Measurements from ENCODE around the gene DNPH1. TPM values are rescaled to one million over a fixed set of nuclear protein-coding genes. Genes with fewer than 3 reads are reported as not detected.

Gene DNPH1
- total RNA-seq, 4 donors from 2014 or later = 16.1 to 367 (median 128) TPM

DNA sequence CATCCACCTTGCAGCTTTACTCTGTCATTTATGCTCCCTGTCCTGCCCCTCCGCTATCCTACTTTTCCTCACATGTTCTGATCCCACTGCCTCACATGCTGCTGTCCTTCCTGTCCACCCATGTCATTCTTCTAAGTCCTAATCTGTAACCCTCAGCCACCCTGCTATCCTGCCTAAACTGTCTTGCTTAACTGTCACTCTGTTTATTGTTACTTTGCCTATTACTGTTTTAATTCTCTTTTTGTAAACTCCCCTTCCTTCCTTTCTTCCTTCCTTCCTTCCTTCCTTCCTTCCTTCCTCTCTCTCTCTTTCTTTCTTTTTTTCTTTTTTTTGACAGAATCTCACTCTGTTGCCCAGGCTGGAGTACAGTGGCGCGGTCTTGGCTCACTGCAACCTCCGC is 45.8 kb downstream of the DNPH1 start:
- DNase-seq = no peak
- H3K27me3 ChIP-seq = no peaks in the 10 kb centered on the region
- in situ Hi-C loops (cut with MboI; ENCODE audit: low pct_ligation_motif_present in 1 of 4, low pct_unique_long_range_greater_than_20kb in 1 of 4, low sequenced_read_pairs in 3 of 4) (no loop called here), intact Hi-C loops (cut with DNase I; ENCODE audit: low total_unique reads) (no loop called here)
- H3K4me1 ChIP-seq = peaks cover 0 to 21% (median 19%) of the 10 kb centered on the region in 4 donors
- peaks cover 0 to 18% (median 9%) of the 10 kb centered on the region in 4 donors for H3K36me3 ChIP-seq
- TF ChIP-seq POLR2AphosphoS5 (IDR thresholded peaks at IDR 0.05) = no peak
- TF ChIP-seq POLR2A (IDR thresholded peaks at IDR 0.05) = no peak
- no peak for TF ChIP-seq EP300 (IDR thresholded peaks at IDR 0.05; ENCODE audit: low read depth)
- no peak overlapping the region for H3K27ac ChIP-seq
- 99 to 100% methylated on average over 1 to 4 of the region's 4 CpGs for WGBS, 2 donors (ENCODE audit: low coverage in 1 of 2)
- no peaks in the 10 kb centered on the region for H3K9me3 ChIP-seq
- no peak overlapping the region for H3K4me3 ChIP-seq

DNA sequence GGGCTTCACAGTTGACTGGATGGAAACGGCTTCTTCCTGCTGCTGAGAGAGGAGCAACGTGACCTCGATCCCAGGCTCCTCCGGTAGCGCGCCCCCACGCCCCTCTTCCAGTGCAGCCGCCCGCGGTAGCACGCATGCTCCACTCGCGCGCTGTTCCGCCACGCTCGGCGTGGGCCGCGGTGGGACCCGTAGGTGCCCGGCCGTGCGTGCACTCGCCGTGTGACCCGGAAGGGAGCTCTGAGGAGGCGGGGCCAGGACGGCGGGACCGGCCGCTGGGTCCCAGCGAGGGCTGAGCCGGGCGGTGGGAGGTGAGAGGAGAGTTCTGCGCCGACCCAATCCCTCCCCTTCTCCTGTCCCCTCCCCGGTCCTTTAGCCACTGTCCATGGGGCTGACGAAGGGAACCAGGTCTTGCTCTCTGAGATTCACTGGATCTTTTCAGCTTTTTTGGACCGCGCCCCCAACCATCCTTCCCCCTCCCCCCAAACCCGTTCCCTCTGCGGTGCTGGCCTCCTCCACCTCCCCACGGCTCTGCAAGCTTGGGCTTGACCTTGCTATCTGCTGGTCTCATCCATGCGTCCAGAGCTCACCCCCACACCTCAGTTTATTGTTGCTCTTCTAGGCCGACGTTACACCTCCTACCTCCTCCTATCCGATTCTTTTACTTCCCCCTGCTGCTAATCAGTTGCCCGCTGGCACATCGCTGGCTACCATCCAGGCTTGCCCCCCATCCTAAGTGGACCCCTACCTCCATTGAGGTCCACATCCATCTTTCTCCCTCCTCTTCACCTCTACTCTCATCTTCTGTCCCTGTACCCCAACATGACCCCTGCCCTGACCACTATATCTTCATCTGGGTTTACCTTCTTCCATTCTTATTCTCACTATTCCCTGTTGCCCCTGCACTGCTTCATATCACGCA is 47.1 kb downstream of the DNPH1 start, which contains the start of gene CUL9:
CUL9 (plus strand) TSS at position 255 of the 919 bp plus-strand sequence. CDS start 2,115 bp downstream, outside the sequence.
- intact Hi-C loops (cut with DNase I; ENCODE audit: low total_unique reads) = no loop called here
- TF ChIP-seq, protein P1, sequence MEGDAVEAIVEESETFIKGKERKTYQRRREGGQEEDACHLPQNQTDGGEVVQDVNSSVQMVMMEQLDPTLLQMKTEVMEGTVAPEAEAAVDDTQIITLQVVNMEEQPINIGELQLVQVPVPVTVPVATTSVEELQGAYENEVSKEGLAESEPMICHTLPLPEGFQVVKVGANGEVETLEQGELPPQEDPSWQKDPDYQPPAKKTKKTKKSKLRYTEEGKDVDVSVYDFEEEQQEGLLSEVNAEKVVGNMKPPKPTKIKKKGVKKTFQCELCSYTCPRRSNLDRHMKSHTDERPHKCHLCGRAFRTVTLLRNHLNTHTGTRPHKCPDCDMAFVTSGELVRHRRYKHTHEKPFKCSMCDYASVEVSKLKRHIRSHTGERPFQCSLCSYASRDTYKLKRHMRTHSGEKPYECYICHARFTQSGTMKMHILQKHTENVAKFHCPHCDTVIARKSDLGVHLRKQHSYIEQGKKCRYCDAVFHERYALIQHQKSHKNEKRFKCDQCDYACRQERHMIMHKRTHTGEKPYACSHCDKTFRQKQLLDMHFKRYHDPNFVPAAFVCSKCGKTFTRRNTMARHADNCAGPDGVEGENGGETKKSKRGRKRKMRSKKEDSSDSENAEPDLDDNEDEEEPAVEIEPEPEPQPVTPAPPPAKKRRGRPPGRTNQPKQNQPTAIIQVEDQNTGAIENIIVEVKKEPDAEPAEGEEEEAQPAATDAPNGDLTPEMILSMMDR (IDR thresholded peaks at IDR 0.05) = no peak
- TF ChIP-seq POLR2A (IDR thresholded peaks at IDR 0.05) (peak; percentile 77), EP300 (IDR thresholded peaks at IDR 0.05; ENCODE audit: low read depth) (no peak), POLR2AphosphoS5 (IDR thresholded peaks at IDR 0.05) (peak; percentile 77 to 92 (median 86))
- Histone ChIP-seq H3K27ac (peak within 1 kb of the TSS; percentile 77 to 86 (median 82)), H3K4me3 (peak within 1 kb of the TSS; percentile 57 to 75 (median 70)), H3K27me3 (no peaks in the 10 kb centered on the region), H3K36me3 (peaks cover 0 to 19% (median 11%) of the 10 kb centered on the region in 4 donors), H3K4me1 (peaks cover 0 to 21% (median 19%) of the 10 kb centered on the region in 4 donors), H3K9me3 (no peaks in the 10 kb centered on the region)
- peak; percentile 90 for DNase-seq
- in situ Hi-C loops (cut with MboI; ENCODE audit: low pct_ligation_motif_present in 1 of 4, low pct_unique_long_range_greater_than_20kb in 1 of 4, low sequenced_read_pairs in 3 of 4) = no loop called here
- 1 to 2% methylated on average over 12 to 28 of the region's 51 CpGs for WGBS, 2 donors (ENCODE audit: low coverage in 1 of 2)

GRCh38 chr6:43181621-43181941 is 47.7 kb downstream of the DNPH1 start:
- Histone ChIP-seq H3K36me3 (peaks cover 0 to 20% (median 9%) of the 10 kb centered on the region in 4 donors), H3K27ac (peak overlapping the region; percentile 77 to 86 (median 82)), H3K27me3 (no peaks in the 10 kb centered on the region), H3K4me3 (peak overlapping the region; percentile 57 to 75 (median 70)), H3K9me3 (no peaks in the 10 kb centered on the region), H3K4me1 (peaks cover 0 to 21% (median 19%) of the 10 kb centered on the region in 4 donors)
- intact Hi-C loops (cut with DNase I; ENCODE audit: low total_unique reads) (no loop called here), in situ Hi-C loops (cut with MboI; ENCODE audit: low pct_ligation_motif_present in 1 of 4, low pct_unique_long_range_greater_than_20kb in 1 of 4, low sequenced_read_pairs in 3 of 4) (no loop called here)
- WGBS, 2 donors (ENCODE audit: low coverage in 1 of 2) = 43 to 64% methylated on average over 6 to 9 of the region's 9 CpGs
- no peak for DNase-seq
- TF ChIP-seq EP300 (IDR thresholded peaks at IDR 0.05; ENCODE audit: low read depth) = no peak
- no peak for TF ChIP-seq POLR2AphosphoS5 (IDR thresholded peaks at IDR 0.05)
- TF ChIP-seq, protein P1 (IDR thresholded peaks at IDR 0.05) = no peak
- no peak for TF ChIP-seq POLR2A (IDR thresholded peaks at IDR 0.05)

DNA sequence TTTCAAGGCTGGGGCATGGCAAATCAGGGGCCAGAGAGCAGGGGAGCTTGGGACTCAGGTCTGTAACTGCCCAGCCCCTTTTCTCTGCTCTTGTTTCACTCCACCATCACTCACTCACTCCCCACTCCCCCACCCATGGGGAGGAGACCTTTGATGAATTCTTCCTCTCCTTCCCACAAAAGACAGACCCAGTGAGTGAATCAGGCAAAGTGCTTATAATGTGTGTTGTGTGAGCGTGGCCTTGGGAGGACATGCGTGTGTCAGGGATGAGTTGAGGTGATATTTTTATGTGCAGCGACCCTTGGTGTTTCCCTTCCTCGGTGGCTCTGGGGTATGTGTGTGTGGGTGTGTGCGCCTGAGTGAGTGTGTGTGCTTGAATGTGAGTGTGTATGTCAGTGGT is 48.3 kb downstream of the DNPH1 start:
- H3K9me3 ChIP-seq = no peaks in the 10 kb centered on the region
- H3K4me1 ChIP-seq = peaks cover 0 to 21% (median 19%) of the 10 kb centered on the region in 4 donors
- peaks cover 0 to 26% (median 8%) of the 10 kb centered on the region in 4 donors for H3K36me3 ChIP-seq
- intact Hi-C loops (cut with DNase I; ENCODE audit: low total_unique reads) (no loop called here), in situ Hi-C loops (cut with MboI; ENCODE audit: low pct_ligation_motif_present in 1 of 4, low pct_unique_long_range_greater_than_20kb in 1 of 4, low sequenced_read_pairs in 3 of 4) (no loop called here)
- H3K27ac ChIP-seq = peak overlapping the region in 2 of 4 donors; percentile 77 to 86
- no peak for TF ChIP-seq POLR2A (IDR thresholded peaks at IDR 0.05)
- TF ChIP-seq EP300 (IDR thresholded peaks at IDR 0.05; ENCODE audit: low read depth) = no peak
- TF ChIP-seq POLR2AphosphoS5 (IDR thresholded peaks at IDR 0.05) = peak in 1 of 3 donors; percentile 7
- TF ChIP-seq, protein P1 (IDR thresholded peaks at IDR 0.05) = no peak
- no peak for DNase-seq
- no peaks in the 10 kb centered on the region for H3K27me3 ChIP-seq
- no peak overlapping the region for H3K4me3 ChIP-seq
- 72% methylated on average over 5 of the region's 5 CpGs; no CpG with 5 or more reads in 1 of the 2 donors for WGBS, 2 donors (ENCODE audit: low coverage in 1 of 2)

Measured in transverse colon (tissue), 4 donors.